A673 (cell line): ENCODE measurements around the gene SUSD4. TPM values are rescaled to one million over a fixed set of nuclear protein-coding genes. Genes with fewer than 3 reads are reported as not detected.

ENCODE experiments used
- BruUV-seq: library from RNA; stranded (reverse); fragments of 400-500 nt; replicated peaks from 2 replicates; lab custom pipeline; 2021; lab: Mats Ljungman, UMichigan
- CTCF ChIA-PET: fragments of 300-600 bp; sonication (Branson Sonifier 250); formaldehyde crosslinking; loops from one replicate; lab custom pipeline; 2022; ENCODE audit warnings: antibody characterized with exemption; lab: Charles Lee
- POLR2A ChIA-PET: fragments of 300-600 bp; sonication (Branson Sonifier 250); formaldehyde crosslinking; loops from one replicate; lab custom pipeline; 2022; ENCODE audit warnings: antibody characterized with exemption; ENCODE audit not compliant: low non-redundant PET; lab: Charles Lee
- DNase-seq: peaks from one replicate; pipeline ENCODE4 v3.0.0-alpha.2; 2015; ENCODE audit warnings: low spot score
- H3K27ac ChIP-seq: fragments of 200-600 bp; sonication (generic); 2 replicates; pipeline ENCODE4 v1.5.1; 2016; ENCODE audit warnings: mixed run types, low read depth, mild to moderate bottlenecking, mixed read lengths, antibody characterized with exemption, low read length; ENCODE audit not compliant: poor library complexity, severe bottlenecking
- H3K27me3 ChIP-seq: fragments of 200-600 bp; sonication (generic); replicated peaks from 2 replicates; pipeline ENCODE4 v1.6.1; 2017; ENCODE audit warnings: mixed run types, low read depth, mild to moderate bottlenecking, mixed read lengths, antibody characterized with exemption, low read length; ENCODE audit not compliant: insufficient read depth, poor library complexity
- H3K36me3 ChIP-seq: fragments of 200-600 bp; sonication (generic); 2 replicates; pipeline ENCODE4 v1.6.1; 2016; ENCODE audit warnings: mixed run types, mild to moderate bottlenecking, mixed read lengths, antibody characterized with exemption, low read length; ENCODE audit not compliant: insufficient read depth, poor library complexity, severe bottlenecking
- H3K4me1 ChIP-seq: fragments of 200-600 bp; sonication (generic); 2 replicates; pipeline ENCODE4 v1.6.1; 2017; ENCODE audit warnings: mixed run types, mild to moderate bottlenecking, mixed read lengths, antibody characterized with exemption, low read length; ENCODE audit not compliant: insufficient read depth, poor library complexity, severe bottlenecking
- H3K4me3 ChIP-seq: fragments of 200-600 bp; sonication (generic); 2 replicates; pipeline ENCODE4 v1.5.1; 2016; ENCODE audit warnings: low read depth, mixed run types, mild to moderate bottlenecking, mixed read lengths, low read length; ENCODE audit not compliant: poor library complexity, severe bottlenecking
- H3K9me3 ChIP-seq: fragments of 200-600 bp; sonication (generic); 2 replicates; pipeline ENCODE4 v1.6.1; 2016; ENCODE audit warnings: mixed run types, low read depth, mild to moderate bottlenecking, mixed read lengths, antibody characterized with exemption, low read length; ENCODE audit not compliant: poor library complexity, severe bottlenecking
- CTCF ChIP-seq: fragments of 300-800, 200-600 bp; sonication (generic); conservative IDR thresholded peaks from 2 replicates; pipeline ENCODE4 v1.5.1; 2017; ENCODE audit warnings: low read depth, mild to moderate bottlenecking, antibody characterized with exemption, low read length, moderate library complexity, mixed read lengths
- EZH2 ChIP-seq: fragments of 200-600 bp; sonication (generic); IDR thresholded peaks from 2 replicates; pipeline ENCODE4 v1.6.1; 2017; ENCODE audit warnings: borderline replicate concordance, low read depth, mild to moderate bottlenecking, mixed read lengths, antibody characterized with exemption, low read length; ENCODE audit not compliant: poor library complexity, severe bottlenecking
- intact Hi-C: fragments of 100-400 bp; cut with micrococcal nuclease; formaldehyde crosslinking; loops from one replicate; pipeline ENCODE4 v1.10.0; 2022; ENCODE audit not compliant: unreplicated experiment
- total RNA-seq: library from RNA; stranded (reverse); gene quantifications from 2 replicates; pipeline ENCODE4 v1.2.3, GENCODE V29; 2021

Gene SUSD4
- total RNA-seq, 1 experiment from 2014 or later = not detected

GRCh38 chr1:223344491-223344890, 19.5 kb downstream of the SUSD4 start:
- ChIA-PET POLR2A (no interaction called here), CTCF (no interaction called here)
- no peak for DNase-seq
- TF ChIP-seq CTCF (no peak), EZH2 (no peak)
- H3K9me3 ChIP-seq = no peaks in the 10 kb centered on the region
- H3K27me3 ChIP-seq = peaks cover 5% of the 10 kb centered on the region
- H3K4me1 ChIP-seq = no peaks in the 10 kb centered on the region
- no peak overlapping the region for H3K4me3 ChIP-seq
- intact Hi-C loops = no loop called here
- no peaks in the 10 kb centered on the region for H3K36me3 ChIP-seq
- no peak overlapping the region for H3K27ac ChIP-seq
- no TSS peak for BruUV-seq

GRCh38 chr1:223343692-223344091, 20.3 kb downstream of the SUSD4 start:
- Histone ChIP-seq H3K36me3 (no peaks in the 10 kb centered on the region), H3K4me1 (no peaks in the 10 kb centered on the region), H3K4me3 (no peak overlapping the region), H3K27ac (no peak overlapping the region), H3K9me3 (no peaks in the 10 kb centered on the region), H3K27me3 (peaks cover 5% of the 10 kb centered on the region)
- DNase-seq = no peak
- ChIA-PET CTCF (no interaction called here), POLR2A (no interaction called here)
- no peak for TF ChIP-seq EZH2
- BruUV-seq = no TSS peak
- intact Hi-C loops = no loop called here

- ChIA-PET CTCF (interaction anchor here (0.6 kb wide), 1 partner anchor 260 kb away, joined by 3 read pairs; no protein-coding TSS in a partner anchor), POLR2A (no interaction called here)
- no peak overlapping the region for H3K4me3 ChIP-seq
- no peak for DNase-seq
- H3K27ac ChIP-seq = no peak overlapping the region
- no TSS peak for BruUV-seq
- TF ChIP-seq CTCF = no peak
- H3K9me3 ChIP-seq = no peaks in the 10 kb centered on the region
- H3K27me3 ChIP-seq = peaks cover 20% of the 10 kb centered on the region
- H3K36me3 ChIP-seq = no peaks in the 10 kb centered on the region
- H3K4me1 ChIP-seq = no peaks in the 10 kb centered on the region
- intact Hi-C loops = no loop called here
Observed at GRCh38 chr1:223341121-223341520, 22.9 kb downstream of the SUSD4 start.

- Histone ChIP-seq H3K4me3 (no peak overlapping the region), H3K27me3 (peaks cover 24% of the 10 kb centered on the region), H3K4me1 (no peaks in the 10 kb centered on the region), H3K9me3 (no peaks in the 10 kb centered on the region), H3K36me3 (no peaks in the 10 kb centered on the region), H3K27ac (no peak overlapping the region)
- no TSS peak for BruUV-seq
- ChIA-PET POLR2A (no interaction called here), CTCF (interaction anchor here (0.6 kb wide), 1 partner anchor 260 kb away, joined by 3 read pairs; no protein-coding TSS in a partner anchor)
- no peak for DNase-seq
- TF ChIP-seq EZH2 (no peak), CTCF (no peak)
- intact Hi-C loops = no loop called here
Observed at GRCh38 chr1:223340637-223341036, 23.3 kb downstream of the SUSD4 start.
